Upper lobe of left lung (tissue), 6 donors: Measurements from ENCODE around the gene RPA1. TPM values are rescaled to one million over a fixed set of nuclear protein-coding genes. Genes with fewer than 3 reads are reported as not detected.

Experiments used
- ATAC-seq, 2 donors: fragments of 200-7000 bp; cut with Tn5 transposase; one replicate each; pipeline ENCODE4 v1.9.1; 2022; ENCODE audit warnings: mild to moderate bottlenecking in 2 of 2, moderate library complexity in 2 of 2; ENCODE audit not compliant: low FRiP score in 2 of 2
- DNase-seq, 2 donors: peaks; one replicate each; pipeline ENCODE4 v3.0.0-alpha.2; 2019 to 2020
- H3K27ac ChIP-seq, 4 donors: fragments of 200-600 bp; sonication (generic); one replicate each; pipeline ENCODE4 v1.5.1; 2016 to 2019
- H3K27me3 ChIP-seq, 4 donors: fragments of 200-600 bp; sonication (generic); one replicate each; pipeline ENCODE4 v1.5.1; 2017 to 2019
- H3K36me3 ChIP-seq, 4 donors: fragments of 200-600 bp; sonication (generic); one replicate each; pipeline ENCODE4 v1.5.1; 2016 to 2019
- H3K4me1 ChIP-seq, 4 donors: fragments of 200-600 bp; sonication (generic); one replicate each; pipeline ENCODE4 v1.5.1; 2018 to 2019
- H3K4me3 ChIP-seq, 4 donors: fragments of 200-600 bp; sonication (generic); one replicate each; pipeline ENCODE4 v1.5.1; 2017 to 2019; ENCODE audit warnings: mild to moderate bottlenecking in 2 of 4, moderate library complexity in 1 of 4
- H3K9me3 ChIP-seq, 4 donors: fragments of 200-600 bp; sonication (generic); one replicate each; pipeline ENCODE4 v1.5.1; 2018 to 2019
- EP300 ChIP-seq, 4 donors: sonication (generic); formaldehyde crosslinking; IDR thresholded peaks; one replicate each; pipeline ENCODE4 v1.5.1; 2017; ENCODE audit warnings: antibody characterized with exemption in 4 of 4, control low read depth in 2 of 4
- POLR2A ChIP-seq, 4 donors: fragments of 450-650 bp; IDR thresholded peaks; one replicate each; pipeline ENCODE4 v1.5.1; 2016 to 2017; ENCODE audit warnings: antibody characterized with exemption in 4 of 4, mild to moderate bottlenecking in 2 of 4
- POLR2AphosphoS5 ChIP-seq, 2 donors: sonication (generic); formaldehyde crosslinking; IDR thresholded peaks; one replicate each; pipeline ENCODE4 v1.5.1; 2017; ENCODE audit warnings: antibody characterized with exemption in 2 of 2
- WGBS, 2 donors: methylation state at CpG; one replicate each; pipeline ENCODE4 v1.1.5; 2017 to 2018; 5-methylcytosine and 5-hydroxymethylcytosine counted together
- total RNA-seq, 6 donors: library from RNA; depleted of rRNA in 4 of 6; stranded (reverse); fragments of >200 nt in 4 of 6; gene quantifications; one replicate each; pipeline versions ENCODE4 v1.1.0 to v1.2.1, GENCODE V29; 2016 to 2021
- TF ChIP-seq, protein P1 (sequence below), 6 experiments: fragments of 450-650 bp in 4 of 6; fragments of 200-600 bp in 2 of 6; sonication (generic) in 2 of 6; IDR thresholded peaks; one replicate each; pipeline ENCODE4 v1.5.1; 2016 to 2019; ENCODE audit warnings: antibody characterized with exemption in 6 of 6
- donor health status: DM: no; HTN: no; CAD: no; lungs with moderate emphysema.
- donor health status: DM: no; HTN: yes; CAD: no; lungs with severe emphysema.

The RPA1 gene
- total RNA-seq, 6 donors from 2014 or later, result 14.1 to 82.3 (median 24.8) TPM

DNA sequence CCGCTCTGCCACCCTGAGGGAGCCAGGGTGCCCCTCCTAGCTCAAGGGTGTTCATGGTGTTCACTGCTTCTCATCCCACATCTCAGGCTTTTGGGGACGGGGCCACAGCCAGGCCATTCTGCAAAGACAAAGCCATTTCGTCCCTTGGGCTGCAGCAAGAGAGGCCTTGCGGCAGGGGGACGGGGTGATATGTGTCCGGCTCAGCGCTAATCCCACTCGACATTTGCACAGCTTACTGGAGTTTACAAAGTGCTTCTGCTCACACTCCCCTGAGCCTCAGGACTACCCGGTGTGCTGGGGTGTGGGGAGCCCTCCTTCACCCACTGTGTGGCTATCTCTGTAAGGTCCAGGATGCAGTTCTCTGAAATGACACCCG, 111.0 kb downstream of the RPA1 start:
- H3K27me3 ChIP-seq, result no peaks in the 10 kb centered on the region
- no peaks in the 10 kb centered on the region for H3K36me3 ChIP-seq
- DNase-seq (no peak), ATAC-seq (no peak)
- TF ChIP-seq, protein P1, sequence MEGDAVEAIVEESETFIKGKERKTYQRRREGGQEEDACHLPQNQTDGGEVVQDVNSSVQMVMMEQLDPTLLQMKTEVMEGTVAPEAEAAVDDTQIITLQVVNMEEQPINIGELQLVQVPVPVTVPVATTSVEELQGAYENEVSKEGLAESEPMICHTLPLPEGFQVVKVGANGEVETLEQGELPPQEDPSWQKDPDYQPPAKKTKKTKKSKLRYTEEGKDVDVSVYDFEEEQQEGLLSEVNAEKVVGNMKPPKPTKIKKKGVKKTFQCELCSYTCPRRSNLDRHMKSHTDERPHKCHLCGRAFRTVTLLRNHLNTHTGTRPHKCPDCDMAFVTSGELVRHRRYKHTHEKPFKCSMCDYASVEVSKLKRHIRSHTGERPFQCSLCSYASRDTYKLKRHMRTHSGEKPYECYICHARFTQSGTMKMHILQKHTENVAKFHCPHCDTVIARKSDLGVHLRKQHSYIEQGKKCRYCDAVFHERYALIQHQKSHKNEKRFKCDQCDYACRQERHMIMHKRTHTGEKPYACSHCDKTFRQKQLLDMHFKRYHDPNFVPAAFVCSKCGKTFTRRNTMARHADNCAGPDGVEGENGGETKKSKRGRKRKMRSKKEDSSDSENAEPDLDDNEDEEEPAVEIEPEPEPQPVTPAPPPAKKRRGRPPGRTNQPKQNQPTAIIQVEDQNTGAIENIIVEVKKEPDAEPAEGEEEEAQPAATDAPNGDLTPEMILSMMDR (IDR thresholded peaks at IDR 0.05), result no peak
- TF ChIP-seq POLR2AphosphoS5 (IDR thresholded peaks at IDR 0.05) (no peak), EP300 (IDR thresholded peaks at IDR 0.05) (no peak), POLR2A (IDR thresholded peaks at IDR 0.05) (no peak)
- H3K9me3 ChIP-seq, result no peaks in the 10 kb centered on the region
- H3K27ac ChIP-seq, result no peak overlapping the region
- WGBS, 2 donors, result 68 to 84% methylated on average over 9 to 10 of the region's 10 CpGs
- H3K4me1 ChIP-seq, result peaks cover 0 to 15% (median 4%) of the 10 kb centered on the region in 4 donors
- H3K4me3 ChIP-seq, result no peak overlapping the region

DNA sequence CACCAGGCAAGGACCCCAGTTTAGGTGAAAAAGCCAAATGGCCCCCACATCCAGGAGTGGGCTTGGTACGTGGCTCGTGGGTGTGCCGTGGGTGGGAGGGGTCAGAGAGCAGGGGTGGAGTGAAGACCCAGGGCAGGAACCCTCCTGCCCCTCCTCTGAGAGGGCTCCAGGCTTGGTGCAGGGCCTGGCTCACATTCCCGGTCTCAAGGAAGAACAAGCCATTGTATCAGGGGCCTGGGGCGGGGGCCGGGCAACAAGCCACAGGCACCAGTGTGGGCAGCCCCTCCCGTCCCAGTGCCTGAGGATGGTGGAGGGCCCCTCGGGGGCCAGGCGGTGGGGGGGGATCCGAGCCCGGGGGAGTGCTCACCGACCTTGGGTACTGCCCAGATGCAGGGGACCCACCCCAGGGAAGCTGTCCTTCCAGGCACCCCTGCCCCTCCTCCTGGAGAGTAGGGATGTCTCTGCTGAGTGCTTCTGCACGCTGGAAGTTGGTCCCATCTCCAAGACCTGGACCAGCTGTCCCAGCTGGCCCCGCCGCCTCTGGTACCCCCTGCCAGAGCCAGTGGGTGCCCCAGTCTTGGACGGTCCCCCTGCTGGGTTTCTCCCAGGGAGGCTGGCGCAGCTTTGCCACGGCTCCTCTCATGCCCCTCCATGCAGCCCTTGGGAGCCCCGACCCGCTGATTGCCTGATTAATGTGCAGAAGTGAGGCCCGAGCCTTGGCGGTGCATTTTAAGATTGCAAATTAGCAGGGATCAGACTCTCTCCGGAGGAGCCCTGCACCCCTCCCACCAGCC, 111.7 kb downstream of the RPA1 start:
- Histone ChIP-seq H3K36me3 (no peaks in the 10 kb centered on the region), H3K27me3 (no peaks in the 10 kb centered on the region), H3K27ac (no peak overlapping the region), H3K4me1 (peaks cover 0 to 15% (median 4%) of the 10 kb centered on the region in 4 donors), H3K9me3 (no peaks in the 10 kb centered on the region), H3K4me3 (no peak overlapping the region)
- DNase-seq (no peak), ATAC-seq (no peak)
- no peak for TF ChIP-seq EP300 (IDR thresholded peaks at IDR 0.05)
- no peak for TF ChIP-seq POLR2AphosphoS5 (IDR thresholded peaks at IDR 0.05)
- no peak for TF ChIP-seq POLR2A (IDR thresholded peaks at IDR 0.05)
- TF ChIP-seq, protein P1 (IDR thresholded peaks at IDR 0.05), result no peak
- 66 to 80% methylated on average over 5 to 19 of the region's 23 CpGs for WGBS, 2 donors

DNA sequence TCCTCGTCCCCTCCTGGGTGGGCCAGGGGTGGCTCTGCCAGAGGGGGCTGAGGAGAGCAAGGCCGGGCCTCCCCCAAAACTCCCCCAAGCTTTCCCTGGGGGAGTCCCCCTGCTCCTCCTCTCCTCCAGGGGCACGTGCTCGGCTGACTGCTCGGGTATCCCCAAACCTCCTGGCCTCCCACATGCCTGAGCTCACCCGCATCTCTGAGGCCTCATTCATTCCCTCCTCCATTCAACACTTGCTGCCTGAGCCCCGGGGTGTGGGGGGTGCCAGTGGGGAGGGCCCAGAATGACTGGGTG, 112.2 kb downstream of the RPA1 start:
- TF ChIP-seq POLR2A (IDR thresholded peaks at IDR 0.05), result no peak
- TF ChIP-seq, protein P1 (IDR thresholded peaks at IDR 0.05), result no peak
- TF ChIP-seq POLR2AphosphoS5 (IDR thresholded peaks at IDR 0.05), result no peak
- no peak for TF ChIP-seq EP300 (IDR thresholded peaks at IDR 0.05)
- Histone ChIP-seq H3K27ac (no peak overlapping the region), H3K36me3 (no peaks in the 10 kb centered on the region), H3K27me3 (no peaks in the 10 kb centered on the region), H3K4me3 (no peak overlapping the region), H3K9me3 (no peaks in the 10 kb centered on the region), H3K4me1 (peaks cover 0 to 15% (median 4%) of the 10 kb centered on the region in 4 donors)
- DNase-seq, result no peak
- ATAC-seq, result no peak
- WGBS, 2 donors, result 78 to 82% methylated on average over 6 to 7 of the region's 7 CpGs

DNA sequence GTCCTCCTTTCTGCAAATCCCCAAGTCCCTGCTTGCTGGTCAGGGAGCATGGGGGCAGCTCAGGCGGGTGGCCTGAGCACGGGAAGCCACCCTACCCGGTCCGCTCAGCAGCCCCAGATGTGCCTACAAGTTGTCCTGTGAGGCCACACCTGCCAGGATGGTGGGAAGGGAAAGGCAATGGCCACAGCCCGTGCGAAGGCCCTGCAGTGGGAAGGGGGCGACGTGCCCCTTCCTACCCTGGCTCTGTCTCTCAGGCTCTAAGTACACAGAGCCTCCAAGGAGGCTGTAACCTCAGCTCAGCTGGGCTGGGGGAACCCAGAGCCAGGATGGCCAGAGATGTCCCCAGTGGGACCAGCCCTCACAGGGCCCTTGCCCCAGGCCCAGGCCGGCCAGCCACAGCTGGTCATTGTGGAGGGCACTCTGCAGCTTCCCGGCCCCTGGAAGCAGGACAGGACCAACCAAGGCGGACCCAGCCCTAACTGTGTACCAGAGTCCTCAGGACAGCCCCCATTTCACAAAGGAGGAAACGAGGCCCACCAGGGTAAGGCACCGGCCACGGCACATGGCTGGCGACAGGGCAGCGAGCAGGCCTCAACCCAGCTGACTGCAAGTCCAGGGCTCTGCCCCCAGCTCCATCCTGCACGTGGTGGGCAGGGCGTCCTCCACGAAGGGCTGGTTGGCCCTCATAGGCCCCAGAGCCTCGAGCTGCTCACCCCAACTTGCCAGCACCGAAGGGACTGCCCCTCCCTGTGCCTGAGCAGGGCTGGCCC, 113.0 kb downstream of the RPA1 start:
- Histone ChIP-seq H3K4me1 (peaks cover 0 to 19% (median 6%) of the 10 kb centered on the region in 4 donors), H3K36me3 (no peaks in the 10 kb centered on the region), H3K27me3 (no peaks in the 10 kb centered on the region), H3K4me3 (no peak overlapping the region), H3K27ac (no peak overlapping the region), H3K9me3 (no peaks in the 10 kb centered on the region)
- DNase-seq, result no peak
- no peak for ATAC-seq
- TF ChIP-seq EP300 (IDR thresholded peaks at IDR 0.05), result no peak
- TF ChIP-seq POLR2A (IDR thresholded peaks at IDR 0.05), result no peak
- no peak for TF ChIP-seq POLR2AphosphoS5 (IDR thresholded peaks at IDR 0.05)
- TF ChIP-seq, protein P1 (IDR thresholded peaks at IDR 0.05), result no peak
- 90 to 91% methylated on average over 2 to 18 of the region's 21 CpGs for WGBS, 2 donors
